ENCODE results near the gene STATH. TPM values are rescaled to one million over a fixed set of nuclear protein-coding genes. Genes with fewer than 3 reads are reported as not detected.
"Not testable (repeated sequence)": the region's sequence is repeated elsewhere in the genome, so short reads cannot be mapped to it uniquely, and the experiment has no call there.

STATH gene
- total RNA-seq, 2 donors from 2014 or later: not detected

DNA sequence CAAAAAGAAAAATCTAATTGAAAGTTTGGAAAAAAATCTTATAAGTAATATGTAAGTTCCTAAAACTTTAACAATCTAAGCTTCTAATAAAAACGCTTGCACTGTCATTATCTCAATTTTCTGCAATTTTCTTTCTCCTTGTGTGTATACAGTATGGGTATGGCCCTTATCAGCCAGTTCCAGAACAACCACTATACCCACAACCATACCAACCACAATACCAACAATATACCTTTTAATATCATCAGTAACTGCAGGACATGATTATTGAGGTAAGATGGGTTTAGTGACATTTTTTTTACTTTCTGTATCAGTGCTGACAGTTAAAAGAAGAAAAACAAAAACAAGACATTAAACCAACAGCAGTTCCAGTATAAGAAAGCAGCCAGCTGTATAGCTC, 4.9 kb downstream of the STATH start:
- no peak overlapping the region for H3K4me3 ChIP-seq
- no peak overlapping the region for H3K27ac ChIP-seq
- no peaks in the 10 kb centered on the region for H3K36me3 ChIP-seq
- H3K27me3 ChIP-seq: no peaks in the 10 kb centered on the region
- no peak for DNase-seq (ENCODE audit: low spot score)
- TF ChIP-seq, protein P1, sequence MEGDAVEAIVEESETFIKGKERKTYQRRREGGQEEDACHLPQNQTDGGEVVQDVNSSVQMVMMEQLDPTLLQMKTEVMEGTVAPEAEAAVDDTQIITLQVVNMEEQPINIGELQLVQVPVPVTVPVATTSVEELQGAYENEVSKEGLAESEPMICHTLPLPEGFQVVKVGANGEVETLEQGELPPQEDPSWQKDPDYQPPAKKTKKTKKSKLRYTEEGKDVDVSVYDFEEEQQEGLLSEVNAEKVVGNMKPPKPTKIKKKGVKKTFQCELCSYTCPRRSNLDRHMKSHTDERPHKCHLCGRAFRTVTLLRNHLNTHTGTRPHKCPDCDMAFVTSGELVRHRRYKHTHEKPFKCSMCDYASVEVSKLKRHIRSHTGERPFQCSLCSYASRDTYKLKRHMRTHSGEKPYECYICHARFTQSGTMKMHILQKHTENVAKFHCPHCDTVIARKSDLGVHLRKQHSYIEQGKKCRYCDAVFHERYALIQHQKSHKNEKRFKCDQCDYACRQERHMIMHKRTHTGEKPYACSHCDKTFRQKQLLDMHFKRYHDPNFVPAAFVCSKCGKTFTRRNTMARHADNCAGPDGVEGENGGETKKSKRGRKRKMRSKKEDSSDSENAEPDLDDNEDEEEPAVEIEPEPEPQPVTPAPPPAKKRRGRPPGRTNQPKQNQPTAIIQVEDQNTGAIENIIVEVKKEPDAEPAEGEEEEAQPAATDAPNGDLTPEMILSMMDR (IDR thresholded peaks at IDR 0.05): no peak
- H3K4me1 ChIP-seq: no peaks in the 10 kb centered on the region
- H3K9me3 ChIP-seq: no peaks in the 10 kb centered on the region

DNA sequence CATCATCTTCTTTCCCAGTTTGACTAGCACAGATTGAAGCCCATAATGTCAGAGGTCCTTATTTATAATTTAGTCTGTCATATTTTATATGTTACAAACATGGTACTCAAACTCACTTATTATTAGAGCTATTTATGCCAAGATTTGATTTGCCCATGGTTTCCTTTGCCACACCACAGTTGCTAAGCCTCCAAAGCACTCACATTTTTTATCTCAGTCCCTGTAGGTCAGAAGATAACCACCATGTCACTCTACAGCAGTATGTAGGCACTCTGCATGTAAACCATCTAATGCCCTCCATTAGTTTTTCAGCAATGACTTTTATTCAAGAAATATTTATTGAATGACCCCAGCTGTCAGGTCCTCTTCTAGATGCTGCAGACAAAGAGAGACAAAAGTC, 6.7 kb downstream of the STATH start:
- H3K4me1 ChIP-seq: no peaks in the 10 kb centered on the region
- no peaks in the 10 kb centered on the region for H3K9me3 ChIP-seq
- H3K27ac ChIP-seq: no peak overlapping the region
- TF ChIP-seq, protein P1 (IDR thresholded peaks at IDR 0.05): no peak
- H3K27me3 ChIP-seq: no peaks in the 10 kb centered on the region
- H3K36me3 ChIP-seq: no peaks in the 10 kb centered on the region
- no peak overlapping the region for H3K4me3 ChIP-seq
- no peak for DNase-seq (ENCODE audit: low spot score)

DNA sequence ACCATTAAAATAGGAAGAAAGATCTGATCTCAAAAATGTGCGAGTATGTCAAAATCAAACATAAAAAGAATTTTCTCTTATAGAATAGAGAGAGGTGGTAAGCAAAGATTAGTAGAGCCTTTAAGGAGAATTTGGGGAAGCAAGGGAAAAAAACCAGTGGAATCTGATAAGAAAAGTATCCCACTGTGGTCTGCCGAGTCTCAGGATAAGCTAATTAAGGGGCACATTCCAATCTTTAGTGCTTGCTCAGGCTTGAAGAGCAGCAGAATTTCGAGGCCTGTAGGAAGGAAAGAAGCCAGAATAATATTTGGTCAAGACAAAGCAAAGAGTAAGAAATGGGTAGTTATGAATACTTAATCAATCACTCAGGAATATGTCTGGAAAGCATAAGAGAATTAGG, 13.0 kb downstream of the STATH start:
- H3K9me3 ChIP-seq: no peaks in the 10 kb centered on the region
- no peak overlapping the region for H3K4me3 ChIP-seq
- TF ChIP-seq, protein P1 (IDR thresholded peaks at IDR 0.05): no peak
- DNase-seq (ENCODE audit: low spot score): no peak
- no peaks in the 10 kb centered on the region for H3K36me3 ChIP-seq
- H3K4me1 ChIP-seq: no peaks in the 10 kb centered on the region
- H3K27me3 ChIP-seq: no peaks in the 10 kb centered on the region
- no peak overlapping the region for H3K27ac ChIP-seq

DNA sequence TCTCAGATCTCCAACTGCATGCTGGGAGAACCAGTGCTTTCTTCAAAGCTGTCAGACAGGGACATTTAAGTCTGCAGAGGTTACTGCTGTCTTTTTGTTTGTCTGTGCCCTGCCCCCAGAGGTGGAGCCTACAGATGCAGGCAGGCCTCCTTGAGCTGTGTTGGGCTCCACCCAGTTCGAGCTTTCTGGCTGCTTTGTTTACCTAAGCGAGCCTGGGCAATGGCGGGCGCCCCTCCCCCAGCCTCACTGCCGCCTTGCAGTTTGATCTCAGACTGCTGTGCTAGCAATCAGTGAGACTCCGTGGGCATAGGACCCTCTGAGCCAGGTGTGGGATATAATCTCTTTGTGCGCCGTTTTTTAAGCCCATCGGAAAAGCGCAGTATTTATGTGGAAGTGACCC, 23.2 kb downstream of the STATH start:
- not testable (repeated sequence) for H3K36me3 ChIP-seq; DNase-seq (ENCODE audit: low spot score); H3K4me3 ChIP-seq; H3K27me3 ChIP-seq; H3K9me3 ChIP-seq; H3K4me1 ChIP-seq; H3K27ac ChIP-seq

DNA sequence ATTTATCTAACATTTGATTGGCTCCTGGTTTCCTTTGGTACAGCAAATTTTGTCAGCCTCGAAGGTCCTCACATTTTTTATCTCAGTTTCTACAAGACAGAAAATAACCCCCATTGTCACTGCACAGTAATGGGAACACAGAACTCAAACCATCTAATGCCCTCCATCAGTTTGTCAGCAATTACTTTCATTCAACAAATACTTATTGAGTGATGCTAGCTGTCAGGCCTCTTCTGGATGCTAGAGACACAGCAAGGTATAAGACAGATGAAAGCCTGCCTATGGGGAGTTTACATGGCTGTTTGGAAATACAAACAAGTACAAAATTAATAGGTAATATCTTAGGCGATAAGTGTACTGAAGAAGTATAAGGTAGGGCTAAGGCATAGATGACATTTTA, 27.5 kb downstream of the STATH start:
- no peak overlapping the region for H3K27ac ChIP-seq
- H3K9me3 ChIP-seq: no peaks in the 10 kb centered on the region
- H3K36me3 ChIP-seq: no peaks in the 10 kb centered on the region
- no peaks in the 10 kb centered on the region for H3K4me1 ChIP-seq
- H3K4me3 ChIP-seq: no peak overlapping the region
- TF ChIP-seq, protein P1 (IDR thresholded peaks at IDR 0.05): no peak
- no peak for DNase-seq (ENCODE audit: low spot score)
- no peaks in the 10 kb centered on the region for H3K27me3 ChIP-seq

DNA sequence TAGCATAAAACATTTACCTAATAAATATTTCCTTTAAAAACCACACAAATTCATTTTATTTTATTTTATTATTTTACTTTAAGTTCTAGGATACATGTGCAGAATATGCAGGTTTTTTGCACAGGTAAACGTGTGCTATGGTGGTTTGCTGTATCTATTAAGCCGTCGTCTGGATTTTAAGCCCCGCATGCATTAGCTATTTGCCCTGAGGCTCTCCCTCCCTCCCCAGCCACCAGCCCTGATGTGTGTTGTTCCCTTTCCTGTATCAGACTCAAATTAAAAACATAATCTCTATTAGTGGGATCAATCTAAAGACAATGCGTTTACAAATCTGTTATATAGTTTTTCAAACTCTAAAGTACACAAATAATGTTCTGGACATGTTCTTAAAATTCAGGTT, 31.2 kb downstream of the STATH start:
- H3K27me3 ChIP-seq: no peaks in the 10 kb centered on the region
- no peaks in the 10 kb centered on the region for H3K9me3 ChIP-seq
- H3K27ac ChIP-seq: no peak overlapping the region
- no peaks in the 10 kb centered on the region for H3K4me1 ChIP-seq
- no peaks in the 10 kb centered on the region for H3K36me3 ChIP-seq
- no peak for DNase-seq (ENCODE audit: low spot score)
- no peak overlapping the region for H3K4me3 ChIP-seq
- TF ChIP-seq, protein P1 (IDR thresholded peaks at IDR 0.05): no peak

DNA sequence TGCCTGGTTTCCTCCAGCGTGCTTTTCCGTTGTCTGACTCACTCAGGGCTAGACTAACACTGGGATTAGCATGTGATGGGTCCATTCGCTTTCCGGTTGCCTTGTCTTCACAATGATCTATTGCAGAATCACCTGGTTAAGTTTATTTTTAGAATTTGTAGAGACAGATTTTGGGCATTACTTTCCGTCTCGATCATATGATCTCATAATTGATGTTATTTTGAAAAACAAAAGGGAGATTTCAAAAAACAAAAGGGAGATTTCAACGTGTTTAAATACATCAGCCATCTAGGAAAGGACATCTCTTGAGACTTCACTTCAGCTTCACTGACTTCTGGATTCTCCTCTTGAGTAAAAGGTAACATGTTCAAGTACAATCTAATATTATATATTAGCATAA, 32.4 kb downstream of the STATH start, which contains the start of gene HTN3:
TSS of gene HTN3 (plus strand) at position 301 of the 400 bp plus-strand sequence. CDS start 2,282 bp downstream, outside the sequence.
- H3K4me1 ChIP-seq; H3K27ac ChIP-seq; DNase-seq (ENCODE audit: low spot score); H3K27me3 ChIP-seq; H3K36me3 ChIP-seq; H3K4me3 ChIP-seq; H3K9me3 ChIP-seq: not testable (repeated sequence)

DNA sequence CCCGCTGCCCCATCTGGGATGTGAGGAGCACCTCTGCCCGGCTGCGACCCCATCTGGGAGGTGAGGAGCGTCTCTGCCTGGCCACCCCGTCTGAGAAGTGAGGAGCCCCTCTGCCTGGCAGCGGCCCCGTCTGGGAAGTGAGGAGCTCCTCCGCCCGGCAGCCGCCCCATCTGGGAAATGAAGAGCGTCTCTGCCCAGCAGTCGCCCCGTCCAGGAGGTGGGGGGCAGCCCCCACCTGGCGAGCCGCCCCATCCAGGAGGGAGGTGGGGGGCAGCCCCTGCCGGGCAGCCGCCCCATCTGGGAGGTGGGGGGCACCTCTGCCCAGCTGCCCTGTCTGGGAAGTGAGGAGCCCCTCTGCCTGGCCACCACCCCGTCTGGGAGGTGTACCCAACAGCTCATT, 41.8 kb downstream of the STATH start:
- DNase-seq (ENCODE audit: low spot score): not testable (repeated sequence)
- H3K9me3 ChIP-seq: peaks cover 0 to 14% of the 10 kb centered on the region in 2 donors

DNA sequence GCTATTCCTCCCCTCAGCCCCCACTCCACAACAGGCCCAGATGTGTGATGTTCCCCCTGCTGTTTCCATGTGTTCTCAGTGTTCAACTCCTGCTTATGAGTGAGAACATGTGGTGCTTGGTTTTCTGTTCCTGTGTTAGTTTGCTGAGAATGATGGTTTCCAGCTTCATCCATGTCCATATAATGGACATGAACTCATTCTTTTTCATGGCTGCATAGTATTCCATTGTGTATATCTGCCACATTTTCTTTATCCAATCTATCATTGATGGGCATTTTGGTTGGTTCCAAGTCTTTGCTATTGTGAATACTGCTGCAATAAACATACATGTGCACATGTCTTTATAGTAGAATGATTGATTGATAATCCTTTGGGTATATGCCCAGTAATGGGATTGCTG, 44.2 kb downstream of the STATH start:
- H3K27me3 ChIP-seq: not testable (repeated sequence)

More for the DNA sequence above, 41.8 kb downstream of the STATH start:
- H3K4me1 ChIP-seq, H3K4me3 ChIP-seq, H3K27ac ChIP-seq, H3K27me3 ChIP-seq, H3K36me3 ChIP-seq: not testable (repeated sequence)

More for the DNA sequence above, 44.2 kb downstream of the STATH start:
- not testable (repeated sequence) for H3K4me1 ChIP-seq; H3K36me3 ChIP-seq; H3K9me3 ChIP-seq; H3K4me3 ChIP-seq; H3K27ac ChIP-seq; DNase-seq (ENCODE audit: low spot score)
